GM19397 (cell line): ENCODE results near the gene SPATA25.

ENCODE experiments used
- ATAC-seq: cut with Tn5 transposase; IDR thresholded peaks from one replicate; pipeline ENCODE4 v1.9.1; 2021; ENCODE audit warnings: mild to moderate bottlenecking, moderate library complexity; ENCODE audit not compliant: unreplicated experiment

SPATA25 gene

DNA sequence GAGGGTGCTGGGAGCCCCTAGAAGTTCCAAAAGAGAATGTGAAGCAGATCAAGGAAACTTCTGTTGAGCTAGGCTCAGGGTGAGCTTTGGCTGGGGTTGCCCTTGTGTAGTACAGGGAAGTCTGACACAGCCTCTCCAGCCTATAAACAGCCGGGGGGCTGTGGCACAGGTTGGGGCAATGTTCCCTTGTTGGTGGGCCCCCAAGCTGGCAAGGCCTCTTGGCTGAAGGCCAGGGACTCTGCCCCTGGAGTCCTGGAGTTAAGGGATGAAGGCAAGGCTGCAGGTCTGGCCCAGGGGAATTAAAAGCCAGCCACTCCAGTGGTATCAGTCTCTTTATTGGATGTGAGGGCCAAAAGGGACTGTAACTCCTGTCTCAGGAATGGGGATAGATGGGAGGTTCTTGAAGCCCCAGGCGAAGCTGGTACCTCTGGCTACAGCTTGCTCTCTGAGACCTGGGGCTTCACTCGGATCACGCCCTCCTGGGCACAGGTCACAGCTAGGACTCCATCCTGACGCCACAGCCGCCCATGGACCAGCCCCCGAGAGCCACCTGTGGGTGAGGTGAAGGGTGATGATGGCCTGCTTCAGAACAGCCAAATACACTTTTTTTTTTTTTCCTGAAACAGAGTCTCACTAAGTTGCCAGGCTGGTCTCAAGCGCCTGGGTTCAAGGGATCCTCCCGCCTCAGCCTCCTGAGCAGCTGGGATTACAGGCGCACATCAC, 45.9 kb downstream of the SPATA25 start:
- ATAC-seq, result no peak

DNA sequence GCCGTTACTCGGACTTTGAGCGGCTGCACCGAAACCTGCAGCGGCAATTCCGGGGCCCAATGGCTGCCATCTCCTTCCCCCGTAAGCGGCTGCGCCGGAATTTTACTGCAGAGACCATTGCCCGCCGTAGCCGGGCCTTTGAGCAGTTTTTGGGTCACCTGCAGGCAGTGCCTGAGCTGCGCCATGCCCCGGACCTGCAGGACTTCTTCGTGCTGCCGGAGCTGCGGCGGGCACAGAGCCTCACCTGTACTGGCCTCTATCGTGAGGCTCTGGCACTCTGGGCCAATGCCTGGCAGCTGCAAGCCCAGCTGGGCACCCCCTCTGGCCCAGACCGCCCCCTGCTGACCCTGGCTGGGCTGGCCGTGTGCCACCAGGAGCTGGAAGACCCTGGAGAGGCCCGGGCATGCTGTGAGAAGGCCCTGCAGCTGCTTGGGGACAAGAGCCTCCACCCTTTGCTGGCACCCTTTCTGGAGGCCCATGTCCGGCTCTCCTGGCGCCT, 46.7 kb downstream of the SPATA25 start:
- ATAC-seq, result no peak

DNA sequence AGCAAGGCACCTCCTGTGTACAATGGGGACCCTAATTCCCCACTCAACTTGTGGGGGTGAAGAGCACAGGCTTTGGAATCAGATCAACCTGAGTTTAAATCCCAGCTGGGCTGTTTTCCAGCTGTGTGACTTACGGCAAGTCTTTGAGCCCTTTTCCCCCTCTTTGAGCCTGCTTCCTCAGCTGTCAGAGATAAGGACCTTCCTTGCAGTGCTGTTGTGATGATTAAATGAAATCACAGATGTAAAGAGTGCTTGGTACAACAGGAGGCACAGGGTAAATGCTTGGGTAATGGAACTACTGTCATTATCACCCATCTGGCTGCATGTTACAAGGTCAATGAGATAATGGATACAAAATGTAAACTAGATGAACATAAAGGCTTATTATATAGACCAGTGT, 50.6 kb downstream of the SPATA25 start:
- no peak for ATAC-seq
